Coronary artery (tissue), 2 donors: Measurements from ENCODE around the gene TRAPPC12.

Experiments used
- DNase-seq: peaks from one replicate; pipeline ENCODE4 v3.0.0-alpha.2; 2017; ENCODE audit warnings: low spot score
- H3K27ac ChIP-seq, 2 donors: fragments of 200-600 bp; sonication (generic); one replicate each; pipeline ENCODE4 v1.5.1; 2016 to 2019
- H3K4me3 ChIP-seq: fragments of 200-600 bp; sonication (generic); 2 replicates; pipeline ENCODE4 v1.5.1; 2016; ENCODE audit warnings: mild to moderate bottlenecking, moderate library complexity
- CTCF ChIP-seq: fragments of 200-600 bp; sonication (generic); IDR thresholded peaks from one replicate; pipeline ENCODE4 v1.5.1; 2019; ENCODE audit warnings: antibody characterized with exemption

TRAPPC12 gene

GRCh38 chr2:3341336-3341735 is 38.2 kb upstream of the TRAPPC12 start:
- no peak for TF ChIP-seq CTCF
- no peak overlapping the region for H3K4me3 ChIP-seq
- H3K27ac ChIP-seq, result no peak overlapping the region
- DNase-seq, result no peak

- Histone ChIP-seq H3K27ac (no peak overlapping the region), H3K4me3 (no peak overlapping the region)
- no peak for TF ChIP-seq CTCF
- no peak for DNase-seq
Observed at GRCh38 chr2:3342324-3342723, 37.2 kb upstream of the TRAPPC12 start.

GRCh38 chr2:3343012-3343411 is 36.5 kb upstream of the TRAPPC12 start:
- TF ChIP-seq CTCF, result no peak
- Histone ChIP-seq H3K4me3 (no peak overlapping the region), H3K27ac (no peak overlapping the region)
- DNase-seq, result no peak

- no peak for TF ChIP-seq CTCF
- Histone ChIP-seq H3K27ac (no peak overlapping the region), H3K4me3 (no peak overlapping the region)
- no peak for DNase-seq
Observed at GRCh38 chr2:3344897-3345296, 34.6 kb upstream of the TRAPPC12 start.

GRCh38 chr2:3345621-3346020 is 33.9 kb upstream of the TRAPPC12 start:
- no peak for DNase-seq
- Histone ChIP-seq H3K27ac (no peak overlapping the region), H3K4me3 (no peak overlapping the region)
- TF ChIP-seq CTCF, result no peak

GRCh38 chr2:3348767-3349166 is 30.7 kb upstream of the TRAPPC12 start:
- Histone ChIP-seq H3K4me3 (peak overlapping the region; percentile 28), H3K27ac (no peak overlapping the region)
- no peak for DNase-seq
- TF ChIP-seq CTCF, result no peak

GRCh38 chr2:3349211-3349693 is 30.2 kb upstream of the TRAPPC12 start:
- Histone ChIP-seq H3K27ac (no peak overlapping the region), H3K4me3 (peak overlapping the region; percentile 28)
- TF ChIP-seq CTCF, result no peak
- no peak for DNase-seq
